Hematopoietic multipotent progenitor cell treated with erythropoietin and hydrocortisone succinate and interleukin-3 and kit ligand, for 17 days (in vitro differentiated cells): ENCODE data around the gene PGF.

Experiments
- DNase-seq: peaks from one replicate; pipeline ENCODE4 v3.0.0-alpha.2; 2015; ENCODE audit warnings: low spot score

The PGF gene

DNA sequence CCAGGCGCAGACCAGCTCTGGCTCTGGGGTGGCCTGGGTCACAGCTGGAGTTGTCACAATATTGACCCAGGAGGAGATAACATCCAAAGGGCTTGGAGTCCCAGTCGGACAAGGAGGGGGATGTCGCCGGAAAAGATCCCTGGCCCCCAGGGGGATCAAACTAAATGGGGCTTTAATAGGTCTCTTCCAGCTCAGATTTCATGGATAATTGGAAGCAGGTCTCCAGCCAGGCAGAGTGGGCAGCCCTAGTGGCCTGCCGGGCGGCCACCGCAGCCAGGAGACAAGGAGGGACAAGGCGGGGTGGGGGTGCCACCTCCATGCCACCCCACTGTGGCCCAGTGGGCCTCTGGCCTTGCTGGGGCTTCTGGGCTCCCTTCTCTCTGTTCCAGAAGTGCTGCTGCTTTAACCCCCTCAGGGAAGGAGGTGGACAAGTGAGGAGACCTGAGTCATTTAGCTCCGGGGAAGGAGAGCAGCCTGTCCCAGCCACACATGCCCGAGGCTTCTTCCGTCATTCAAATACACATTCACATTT lies 23.1 kb upstream of the PGF start:
- DNase-seq, result no peak

DNA sequence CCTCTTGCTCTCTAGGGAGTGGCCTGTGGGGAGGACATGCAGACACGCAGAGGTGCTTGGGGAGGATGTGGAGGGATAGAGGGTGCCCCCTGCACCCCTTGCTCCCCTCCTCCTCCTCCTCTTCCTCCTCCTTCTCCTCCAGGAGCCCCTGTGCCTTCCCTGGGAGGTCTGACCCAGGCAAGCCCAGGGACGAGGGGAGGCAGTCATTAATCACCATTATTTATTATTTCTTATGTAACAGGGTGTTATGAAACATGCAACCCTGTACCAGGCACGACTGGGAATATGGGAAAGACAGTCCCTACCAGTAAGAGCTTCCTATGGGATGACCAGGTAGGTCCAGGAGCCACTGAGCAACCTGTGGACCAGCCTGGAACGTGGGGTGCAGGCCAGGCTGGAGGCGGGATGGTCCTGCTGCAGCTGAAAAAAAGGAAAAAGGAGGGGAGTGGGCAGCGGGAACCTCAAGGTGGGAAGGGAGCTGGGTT lies 22.5 kb upstream of the PGF start:
- no peak for DNase-seq

DNA sequence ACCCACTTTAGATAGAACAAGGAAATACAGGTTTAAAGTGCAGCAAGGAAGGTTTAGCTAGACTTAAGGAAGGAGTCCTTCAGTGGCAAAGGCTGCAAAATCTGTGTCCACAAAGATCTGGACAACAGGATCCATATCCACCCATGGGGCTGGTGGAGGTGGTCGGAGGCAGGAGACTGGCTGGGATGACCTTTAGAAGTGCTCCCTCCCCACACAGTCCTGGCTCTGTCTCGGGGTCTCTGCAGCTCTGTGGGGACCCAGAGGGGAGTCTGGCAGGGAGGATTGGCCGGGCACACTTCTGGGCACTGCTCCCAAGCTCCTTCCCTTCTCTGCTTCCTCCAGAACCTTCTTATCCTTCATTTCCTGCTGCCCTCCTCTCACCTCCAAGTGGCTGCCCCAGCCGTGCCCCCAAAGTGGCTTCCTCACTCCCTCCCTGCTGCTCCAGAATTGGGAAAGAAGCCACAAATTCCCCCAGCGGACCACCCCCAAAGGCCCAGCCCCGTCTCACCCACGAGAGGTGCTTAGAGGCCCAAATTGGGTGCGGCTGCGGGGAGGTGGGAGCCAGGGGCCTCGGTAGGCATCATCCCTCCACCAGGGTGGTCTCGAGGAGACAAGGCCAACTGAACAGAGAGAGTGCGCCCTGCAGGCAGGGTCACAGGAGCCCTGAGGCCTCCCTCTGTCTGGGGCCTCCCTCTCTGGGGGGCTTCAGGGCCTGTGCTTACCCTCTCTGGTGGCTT lies 21.9 kb upstream of the PGF start:
- no peak for DNase-seq

DNA sequence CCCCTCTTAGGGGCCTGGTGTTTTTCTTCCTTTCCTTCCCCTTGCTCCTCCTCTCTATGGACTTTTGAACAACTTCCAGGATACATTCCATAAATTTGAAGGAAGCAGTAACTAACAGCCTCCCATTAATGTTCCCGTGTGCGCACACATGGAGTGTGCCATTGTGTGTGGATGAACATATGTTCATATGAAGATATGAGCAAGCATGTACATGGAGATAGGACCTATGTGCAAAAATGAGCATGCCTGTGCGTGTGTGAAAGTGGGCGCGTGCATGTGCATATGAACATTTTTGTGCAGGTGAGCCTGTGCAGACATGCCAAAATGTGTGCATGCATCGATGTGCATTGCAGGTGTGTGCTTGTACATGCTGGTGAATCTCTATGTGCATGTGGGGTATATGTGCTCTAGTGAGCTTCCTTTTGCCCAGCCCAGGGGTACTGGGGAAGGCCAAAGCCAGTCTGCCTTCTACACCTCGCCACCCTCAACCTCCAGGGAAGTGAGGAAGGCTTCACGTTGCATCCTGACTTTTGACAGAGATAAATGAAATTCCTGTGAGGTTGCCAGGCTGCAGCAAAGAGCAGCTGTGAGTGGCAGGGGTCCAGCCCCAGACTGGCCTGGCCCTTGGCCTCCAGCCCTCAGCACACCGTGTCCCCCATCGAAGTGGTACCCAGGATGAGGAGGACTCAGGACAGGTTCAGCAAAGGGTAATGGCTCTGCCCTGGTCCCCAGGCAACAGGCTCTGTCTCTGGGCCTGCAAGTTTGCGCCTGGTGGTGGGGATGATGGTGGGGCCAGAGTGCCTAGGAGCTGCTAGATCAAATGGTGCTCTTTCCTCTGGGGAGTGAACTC lies 21.1 kb upstream of the PGF start:
- DNase-seq, result no peak

DNA sequence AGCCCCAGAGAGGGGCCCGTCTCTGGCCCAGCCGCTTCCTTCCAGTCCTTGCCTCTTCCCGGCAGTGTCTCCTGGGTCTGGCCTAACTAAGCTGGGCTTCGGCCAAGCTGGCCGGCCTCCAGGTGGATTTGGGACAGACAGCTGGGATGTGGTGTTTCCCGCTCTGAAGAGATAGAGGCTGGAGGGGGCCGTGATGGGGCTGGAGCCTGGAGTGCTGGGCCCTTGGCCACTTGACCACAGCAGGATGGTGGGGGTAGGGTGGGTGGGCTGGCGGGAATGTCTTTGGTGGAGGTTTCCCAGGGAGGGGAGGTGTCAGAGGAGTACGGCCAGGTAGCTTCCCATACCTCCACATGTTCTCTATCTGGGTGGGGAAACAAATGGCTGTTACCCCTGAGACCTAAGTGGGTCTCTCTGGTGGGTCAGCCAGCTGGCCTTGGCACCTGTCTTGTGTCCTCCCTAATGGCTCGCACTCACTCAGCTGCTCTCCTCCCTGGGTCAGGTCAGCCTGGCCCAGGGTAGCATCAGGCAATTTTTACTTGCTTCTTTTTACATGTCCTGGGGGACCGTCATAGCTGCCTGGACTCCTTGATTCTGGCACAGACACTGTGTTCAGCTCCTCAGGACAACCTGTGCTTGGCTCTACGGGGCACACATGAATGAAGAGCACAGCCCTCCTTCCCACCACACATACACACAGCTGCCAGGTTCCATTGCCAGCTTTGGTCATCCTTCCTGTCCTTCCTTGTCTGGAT lies 19.8 kb upstream of the PGF start:
- DNase-seq, result no peak

DNA sequence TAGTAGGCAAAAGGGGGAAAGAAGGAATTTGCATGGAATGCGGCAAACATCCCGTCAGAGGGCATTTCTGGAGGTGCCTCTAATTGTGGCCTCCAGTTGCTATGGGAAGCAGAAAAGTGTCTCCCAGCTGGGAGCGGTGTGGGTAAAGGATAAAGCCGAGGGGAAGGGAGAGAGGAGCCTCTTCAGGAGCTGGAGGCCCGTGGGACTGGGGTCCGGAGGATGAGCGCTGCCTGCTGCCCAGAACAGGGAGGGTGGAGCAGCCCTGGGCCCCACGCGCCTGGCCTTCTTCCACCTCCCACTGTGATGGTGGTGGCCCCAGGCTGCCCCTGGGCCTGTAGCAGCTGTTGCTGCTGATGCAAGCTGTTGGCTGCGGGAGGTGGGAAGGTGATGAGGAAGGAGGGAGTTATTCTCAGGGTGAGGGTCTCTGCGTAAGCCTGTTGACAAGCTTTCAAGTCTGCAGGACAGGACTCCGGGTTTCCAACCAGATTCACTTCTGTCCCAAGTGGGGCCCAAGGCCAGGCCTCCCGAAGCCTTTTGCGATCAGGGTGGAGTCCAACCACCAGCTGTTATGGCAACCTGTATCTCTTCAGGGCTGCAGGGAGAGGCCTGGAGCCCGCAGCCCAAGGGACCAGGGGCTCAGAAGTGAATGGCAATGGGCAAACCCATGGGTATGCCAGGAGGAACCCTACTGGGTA lies 19.1 kb upstream of the PGF start:
- DNase-seq, result no peak

DNA sequence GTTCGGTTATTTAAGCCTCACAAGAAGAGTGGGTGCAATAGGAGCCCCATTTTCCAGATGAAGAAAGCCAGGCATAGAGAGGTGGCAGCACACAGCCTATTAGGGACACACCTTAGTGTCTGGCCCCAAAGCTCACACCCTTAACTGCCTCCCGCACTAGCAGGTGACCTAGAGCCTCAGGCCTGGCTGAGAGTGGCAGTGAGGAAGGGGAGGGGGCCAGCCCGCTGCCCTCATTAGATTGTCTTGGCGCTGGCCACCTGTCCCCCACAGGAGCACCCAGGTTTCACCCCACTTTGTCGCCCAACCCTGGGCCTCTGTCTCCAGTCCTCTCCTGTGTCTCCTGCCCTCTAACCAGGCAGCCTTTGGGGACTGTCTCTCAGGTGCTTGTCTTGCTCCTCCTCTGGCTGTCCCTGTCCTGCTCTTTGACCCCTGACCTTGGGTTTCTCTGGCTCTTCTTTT lies 18.5 kb upstream of the PGF start:
- DNase-seq, result no peak

DNA sequence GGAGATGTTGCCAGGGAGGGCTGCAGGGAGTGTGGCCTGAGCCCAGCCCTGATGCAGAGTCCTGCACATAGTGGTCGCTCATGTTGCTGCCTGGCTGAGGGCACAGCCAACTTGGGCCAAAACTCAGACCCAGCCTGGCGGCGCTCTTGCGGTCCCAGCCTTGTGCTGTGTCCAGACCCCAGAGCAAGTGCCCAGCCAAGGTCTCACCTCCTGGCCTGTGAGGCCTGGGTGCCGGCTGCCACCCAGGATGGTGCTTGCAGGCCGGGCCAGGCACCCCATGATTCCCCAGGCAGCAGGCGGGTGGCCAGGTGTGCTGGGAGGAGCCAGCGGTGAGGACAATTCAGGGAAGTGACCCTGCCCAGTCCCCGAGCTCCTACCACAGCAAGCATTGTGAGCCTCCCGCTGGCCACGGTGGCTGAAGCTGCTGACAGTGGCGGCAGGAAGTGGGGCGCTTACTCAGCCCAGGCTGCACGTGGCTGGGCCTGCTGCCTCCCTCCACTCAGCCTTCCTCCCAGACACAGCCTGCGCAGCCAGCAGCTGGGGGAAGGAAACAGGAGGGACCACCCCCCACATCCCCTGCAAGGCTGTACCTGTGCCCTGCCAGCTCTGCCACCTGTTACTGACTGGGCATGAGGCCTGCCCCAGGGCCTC lies 17.7 kb upstream of the PGF start:
- no peak for DNase-seq

DNA sequence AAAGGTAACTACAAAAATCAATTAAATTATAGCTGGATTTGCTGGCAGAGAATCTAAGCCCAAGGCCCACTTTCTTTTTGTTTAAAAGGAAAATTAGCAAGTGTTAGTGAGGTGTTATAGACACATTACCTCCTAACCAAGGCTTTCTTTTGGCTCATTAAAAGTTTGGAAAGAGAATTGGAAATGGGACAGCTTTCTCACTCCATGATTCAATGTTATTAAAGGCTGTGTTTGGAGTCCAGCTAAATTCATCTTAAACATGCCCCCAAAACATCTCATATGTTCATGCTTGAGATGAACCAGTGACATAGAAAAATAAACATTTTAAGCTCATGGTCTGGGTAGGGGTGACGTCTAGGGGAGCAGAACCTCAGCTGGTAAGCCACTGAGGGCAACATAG lies 13.4 kb upstream of the PGF start:
- no peak for DNase-seq

DNA sequence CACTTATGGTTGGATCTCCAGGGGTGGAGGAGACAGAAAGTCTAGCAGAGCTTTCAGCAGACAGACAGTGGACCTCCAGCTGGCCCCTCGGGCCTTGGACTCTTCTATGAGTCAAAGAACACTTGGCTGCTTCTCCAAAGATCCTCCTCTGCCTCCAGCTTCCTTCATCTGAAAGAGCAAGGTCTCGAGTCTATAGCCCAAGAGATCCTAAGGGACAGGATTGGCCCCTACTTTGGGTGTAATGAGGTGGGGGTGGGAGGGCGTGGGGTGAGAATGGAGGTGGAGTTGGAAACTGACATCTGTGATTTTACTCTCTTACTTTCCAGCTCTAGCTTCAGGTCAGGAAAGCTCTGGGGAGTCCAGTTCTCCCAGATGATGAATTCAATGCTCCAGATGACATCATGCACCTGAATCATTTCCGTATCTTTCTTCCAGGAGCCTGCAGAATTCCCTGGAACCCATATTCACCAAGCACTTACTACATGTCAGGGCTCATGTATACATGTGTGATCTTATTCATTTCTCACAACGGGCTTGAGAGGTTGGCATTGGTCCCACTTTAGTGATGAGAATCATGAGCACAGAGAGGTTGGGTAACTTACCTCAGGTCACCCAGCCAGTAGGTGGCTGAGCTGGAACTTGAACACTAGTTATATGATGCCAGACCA lies 10.2 kb upstream of the PGF start:
- DNase-seq, result no peak

DNA sequence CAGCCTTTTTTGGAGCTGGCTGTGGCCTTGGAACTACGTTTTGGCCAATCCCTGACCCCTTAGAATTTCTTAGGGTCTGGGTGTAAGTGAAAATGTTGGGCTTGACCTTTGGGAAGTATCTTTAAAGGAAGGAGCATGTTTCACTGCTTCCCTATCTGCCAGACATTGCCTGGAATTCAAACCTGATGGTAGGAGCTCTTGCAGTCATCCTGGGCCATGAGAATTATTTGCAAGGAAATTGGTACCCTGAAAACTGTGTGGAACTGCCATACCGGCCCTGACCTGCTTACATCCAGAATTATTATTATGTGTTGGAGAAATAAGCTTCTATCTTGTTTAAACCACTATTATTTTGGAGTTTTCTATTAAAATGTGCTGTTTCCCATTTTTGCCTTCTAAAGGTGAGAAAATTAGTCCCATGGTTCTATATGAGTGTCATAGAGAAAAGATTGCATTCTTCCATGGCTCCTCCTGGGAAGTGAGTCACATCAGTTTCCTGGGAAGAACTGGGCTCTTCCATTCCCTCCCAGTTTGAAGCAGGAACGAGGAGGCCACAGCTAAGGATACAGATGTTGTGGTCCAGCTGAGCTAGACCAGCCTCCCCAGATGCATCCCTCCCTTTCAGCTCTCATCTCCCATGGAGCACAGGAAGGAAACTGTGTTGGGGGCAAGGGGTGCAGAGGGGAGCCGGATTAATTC lies 9.5 kb upstream of the PGF start:
- no peak for DNase-seq

DNA sequence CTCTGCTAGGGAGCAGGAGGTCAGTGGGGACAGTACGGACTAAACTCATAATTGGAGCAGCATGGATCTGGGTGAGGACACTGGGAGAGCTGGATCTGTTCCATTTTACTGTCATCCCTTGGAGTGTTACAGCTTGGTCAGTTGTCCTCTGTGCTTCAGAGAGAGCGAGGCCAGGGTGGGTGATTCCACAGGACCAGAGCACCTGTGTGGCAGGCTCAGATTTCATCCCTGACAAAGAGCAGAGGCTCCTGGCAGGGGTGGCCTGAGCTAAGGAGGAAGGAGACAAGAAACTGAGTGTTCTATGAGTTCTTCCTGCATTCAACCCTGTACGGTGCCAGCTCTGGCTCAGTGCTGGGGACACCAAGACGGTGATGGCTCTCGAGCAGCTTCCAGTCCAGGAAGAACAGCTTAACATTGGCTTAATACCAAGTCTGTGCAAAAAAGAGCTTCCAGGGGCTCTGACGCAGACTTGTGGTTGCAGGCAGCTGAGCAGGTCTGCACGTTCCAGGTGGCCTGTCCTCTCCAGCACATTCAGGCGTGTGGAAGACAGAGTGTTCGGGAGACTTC lies 8.4 kb upstream of the PGF start:
- no peak for DNase-seq

DNA sequence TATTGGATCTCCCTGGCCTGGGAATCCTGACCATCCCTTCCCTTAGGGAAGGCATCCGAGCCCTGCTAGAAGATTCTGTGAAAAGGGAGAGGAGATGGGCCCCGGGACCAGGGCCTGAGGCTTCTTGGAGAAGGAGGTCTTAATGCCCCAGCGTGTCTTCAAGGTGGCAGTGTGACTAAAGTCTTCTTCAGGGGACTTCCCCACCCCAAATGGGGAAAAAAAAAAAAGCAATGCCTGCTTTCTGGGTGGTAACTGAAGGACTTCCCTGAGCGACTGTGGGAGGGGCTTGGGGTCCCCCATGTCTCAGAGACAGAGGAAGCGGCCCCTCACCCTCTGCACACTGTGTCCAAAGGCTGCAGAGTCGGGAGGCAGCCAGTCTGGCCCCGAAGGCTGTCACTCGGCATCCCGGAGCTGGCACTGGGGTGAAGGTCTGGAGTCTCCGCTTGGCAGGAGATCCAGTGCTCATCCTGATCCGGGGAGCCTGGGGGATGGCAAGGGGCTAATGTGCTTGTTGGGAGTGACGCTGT lies 7.8 kb upstream of the PGF start:
- no peak for DNase-seq

DNA sequence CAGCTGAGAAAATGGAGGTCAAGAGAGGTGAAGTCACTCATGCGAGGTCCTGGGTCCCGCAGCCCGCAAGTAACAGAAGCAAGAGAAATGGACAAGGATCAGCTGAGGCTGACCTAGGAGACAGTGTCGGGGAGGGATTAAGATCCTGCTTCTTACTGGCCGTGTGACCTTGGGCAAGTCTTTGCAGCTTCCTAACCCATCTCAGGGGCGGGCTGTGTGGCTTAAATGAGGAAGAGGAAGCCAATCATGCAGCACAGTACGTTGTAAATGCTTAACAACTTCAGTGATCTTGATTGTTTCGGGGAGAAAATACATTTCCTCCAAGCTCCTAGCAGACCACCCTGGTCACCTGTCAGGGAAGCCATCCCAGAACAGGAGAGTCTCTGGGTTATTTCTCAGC lies 7.1 kb upstream of the PGF start:
- DNase-seq, result no peak

DNA sequence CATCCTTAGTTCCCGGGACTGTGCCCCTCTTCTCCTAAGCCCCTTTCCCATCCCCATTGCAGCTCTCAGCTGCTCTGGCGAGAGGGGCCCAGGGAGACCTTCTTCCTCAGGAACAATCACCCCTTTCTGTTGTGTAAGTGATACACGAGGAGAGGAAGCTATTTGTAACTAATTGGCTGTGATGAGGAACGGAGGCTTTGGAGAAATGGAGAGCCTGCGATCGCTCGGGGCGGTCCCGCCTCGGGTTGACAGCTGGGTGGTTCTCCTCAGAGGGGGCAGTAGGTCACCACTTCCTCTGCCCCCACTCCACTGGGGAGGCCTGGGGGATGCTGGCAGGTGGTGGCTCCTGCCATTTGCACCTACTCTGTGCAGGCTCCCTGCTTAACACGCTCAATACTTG lies 6.6 kb upstream of the PGF start:
- no peak for DNase-seq

DNA sequence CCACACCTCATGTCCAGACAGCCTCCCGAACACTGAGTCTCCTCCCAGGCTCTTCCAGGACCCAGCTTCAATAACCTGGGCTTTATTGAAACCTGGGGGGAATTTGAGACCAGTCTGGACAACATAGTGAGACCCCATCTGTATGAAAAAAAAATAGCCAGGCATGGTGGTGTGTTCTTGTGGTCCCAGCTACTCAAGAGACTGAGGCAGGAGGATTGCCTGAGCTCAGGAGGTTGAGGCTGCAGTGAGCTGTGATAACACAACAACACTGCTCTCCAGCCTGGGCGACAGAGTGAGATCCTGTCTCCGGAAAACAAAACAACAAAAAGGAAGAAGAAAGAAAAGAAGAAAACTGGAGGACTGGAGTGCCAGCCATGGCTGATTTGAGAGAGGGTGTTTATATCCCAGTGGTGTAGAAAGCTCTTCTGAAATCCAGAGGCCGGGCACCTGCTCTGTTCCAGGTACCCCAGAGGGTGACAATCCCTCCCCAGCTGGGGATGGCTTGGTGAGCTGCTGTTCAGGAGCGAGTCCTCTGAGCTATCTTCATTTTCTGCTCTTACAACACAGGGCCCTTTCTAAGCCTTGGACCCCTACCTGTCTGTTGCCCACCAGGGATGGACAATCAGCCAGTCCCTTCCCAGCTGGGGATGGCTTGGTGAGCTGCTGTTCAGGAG lies 6.0 kb upstream of the PGF start:
- no peak for DNase-seq

DNA sequence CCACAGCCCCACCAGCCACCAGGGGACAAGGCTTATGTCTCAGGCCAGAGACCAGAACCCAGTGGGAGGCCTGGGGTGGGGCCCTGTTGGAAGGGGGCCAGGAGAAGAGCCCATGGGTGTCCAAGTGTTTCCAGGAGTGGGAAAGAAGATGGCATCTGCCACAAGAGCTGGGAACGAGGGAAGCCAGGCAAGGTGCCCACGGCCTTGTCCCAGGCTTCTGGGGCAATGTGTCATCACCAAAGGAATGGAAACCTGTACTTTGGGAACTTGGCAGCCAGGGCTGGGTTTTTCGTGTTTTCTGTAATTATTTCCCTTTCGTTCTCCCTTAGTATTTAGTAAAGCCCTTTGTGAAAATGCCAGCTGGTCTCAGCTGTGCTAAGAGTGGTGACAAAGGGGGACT lies 5.3 kb upstream of the PGF start:
- DNase-seq, result no peak

DNA sequence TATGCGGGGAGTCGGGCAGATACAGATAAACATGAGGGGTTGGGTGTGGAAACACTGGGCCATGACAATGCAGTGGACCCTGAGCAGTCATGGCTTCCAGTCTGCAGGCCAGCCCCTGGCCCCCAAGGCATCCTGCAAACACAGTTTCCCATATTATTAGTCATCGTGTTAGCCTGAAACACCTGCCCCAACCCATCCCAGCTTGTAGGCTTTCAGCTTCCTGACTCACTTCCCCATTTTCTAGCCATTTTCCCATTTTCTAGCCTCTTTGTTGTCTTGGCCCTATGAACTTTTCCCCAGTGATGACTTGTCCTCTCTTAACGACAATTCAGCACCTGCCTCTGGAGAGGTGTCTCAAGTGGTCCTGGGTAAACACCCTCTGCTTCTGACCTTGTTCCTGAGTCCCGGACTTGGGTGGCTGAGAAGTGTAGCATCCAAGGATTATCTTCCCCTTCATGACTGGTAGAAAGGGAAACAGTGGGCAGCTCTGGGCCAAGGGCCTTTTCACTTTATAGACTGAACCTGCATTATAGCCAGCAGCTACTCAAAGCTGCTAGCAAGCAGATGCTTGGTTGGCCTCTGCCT lies 4.3 kb upstream of the PGF start:
- DNase-seq, result no peak
